ENCODE measurements around the gene DNMT3A.

DNMT3A gene

GRCh38 chr2:25324251-25324650 is 17.5 kb downstream of the DNMT3A start:
- DNase-seq, result no peak

GRCh38 chr2:25323610-25324189 is 18.0 kb downstream of the DNMT3A start:
- DNase-seq, result no peak

DNA sequence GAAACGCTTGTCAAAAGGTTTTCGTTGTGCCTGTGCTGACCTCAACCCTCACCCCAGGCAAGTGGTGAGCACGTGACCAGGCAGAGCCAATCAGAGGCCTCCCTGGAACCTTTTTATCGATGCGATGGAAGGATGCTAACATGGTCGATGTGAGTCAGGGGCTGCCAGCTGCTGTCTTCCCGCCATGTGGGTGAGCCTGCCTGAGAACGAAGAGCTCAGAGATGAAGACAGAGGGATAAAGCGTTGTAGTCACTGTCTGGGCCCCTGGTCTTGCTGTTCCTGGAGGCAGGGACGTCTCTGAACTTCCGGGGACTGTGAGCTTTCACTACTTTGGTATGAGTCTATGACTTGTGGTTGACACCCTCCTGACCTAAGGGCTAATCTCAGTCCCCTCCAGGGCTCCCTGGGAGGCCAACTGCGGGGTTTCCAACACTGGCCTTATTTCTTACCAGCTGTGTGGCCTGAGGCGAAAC is 18.6 kb downstream of the DNMT3A start:
- no peak for DNase-seq

DNA sequence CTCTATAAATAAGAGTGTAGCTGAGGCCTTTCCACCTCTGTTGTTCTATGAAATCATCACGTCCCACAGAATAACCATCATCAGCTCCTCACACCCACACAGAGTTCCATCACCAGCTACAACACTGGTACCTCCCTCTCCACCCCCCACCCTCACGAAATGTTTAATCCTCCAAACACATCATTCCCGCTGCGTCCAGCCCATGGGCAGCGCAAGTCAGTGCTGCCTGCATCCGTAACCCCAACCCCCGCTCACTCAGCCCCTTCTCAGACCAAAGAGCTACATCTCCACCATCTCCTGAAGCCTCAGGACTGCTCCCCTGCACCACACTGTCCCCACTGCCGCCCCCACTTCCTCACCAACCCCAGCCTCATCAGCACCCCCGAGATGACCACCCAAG is 19.4 kb downstream of the DNMT3A start:
- DNase-seq, result no peak

DNA sequence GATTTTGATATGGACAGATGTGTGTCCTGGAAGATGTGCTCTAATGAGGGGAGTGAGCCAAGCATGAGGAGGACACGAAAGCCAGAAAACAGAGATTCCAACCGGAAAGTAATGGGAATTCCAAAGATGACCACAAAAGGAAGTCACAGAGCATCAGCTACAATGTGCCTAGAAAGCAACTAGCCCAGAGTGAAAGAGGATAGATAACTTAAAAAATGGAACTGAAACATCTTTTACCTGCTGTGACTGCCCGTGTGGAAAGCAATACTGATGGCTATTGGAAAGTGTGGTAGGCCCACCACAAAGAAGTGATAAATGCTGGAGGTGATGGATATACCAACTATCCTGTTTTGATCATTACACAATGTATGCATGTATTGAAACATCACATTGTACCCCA is 21.6 kb downstream of the DNMT3A start:
- DNase-seq, result no peak

DNA sequence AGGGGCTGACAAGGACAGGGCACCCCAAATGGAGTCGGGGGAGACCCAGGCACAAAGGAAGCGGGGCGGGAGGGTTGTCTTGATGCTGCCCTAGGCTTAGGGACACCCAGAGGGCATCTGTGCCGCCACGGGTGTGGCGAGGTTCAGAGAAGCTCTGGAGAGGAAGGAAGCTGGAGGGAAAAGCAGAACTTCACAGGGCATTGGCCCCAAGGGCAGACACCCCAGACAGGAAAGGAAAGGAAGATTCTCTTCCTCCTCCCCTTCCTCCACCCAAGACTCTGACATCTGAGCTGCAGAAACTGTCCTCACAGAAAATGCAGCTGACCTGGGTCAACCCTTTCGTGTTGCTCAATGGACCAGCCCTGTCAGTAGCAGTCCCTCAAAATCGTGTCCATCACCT is 25.6 kb downstream of the DNMT3A start:
- no peak for DNase-seq

DNA sequence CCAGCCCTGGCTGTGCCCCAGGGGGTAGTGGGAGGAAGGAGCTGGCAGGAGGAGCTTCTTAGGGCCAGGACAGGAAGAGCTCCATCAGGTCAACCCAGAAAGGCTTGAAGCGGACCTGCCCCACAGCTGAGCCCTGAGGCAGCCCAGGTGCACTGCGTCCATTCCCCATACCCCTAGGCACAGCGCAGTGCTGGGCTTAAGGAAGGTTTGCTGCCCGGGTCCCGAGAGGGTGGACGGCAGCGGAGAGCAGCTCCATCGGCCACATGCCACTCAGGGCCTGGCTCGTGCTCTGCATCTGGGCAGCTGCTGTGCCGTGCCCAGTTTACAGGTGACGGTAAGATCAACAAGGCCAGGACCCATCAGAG is 26.4 kb downstream of the DNMT3A start:
- no peak for DNase-seq

DNA sequence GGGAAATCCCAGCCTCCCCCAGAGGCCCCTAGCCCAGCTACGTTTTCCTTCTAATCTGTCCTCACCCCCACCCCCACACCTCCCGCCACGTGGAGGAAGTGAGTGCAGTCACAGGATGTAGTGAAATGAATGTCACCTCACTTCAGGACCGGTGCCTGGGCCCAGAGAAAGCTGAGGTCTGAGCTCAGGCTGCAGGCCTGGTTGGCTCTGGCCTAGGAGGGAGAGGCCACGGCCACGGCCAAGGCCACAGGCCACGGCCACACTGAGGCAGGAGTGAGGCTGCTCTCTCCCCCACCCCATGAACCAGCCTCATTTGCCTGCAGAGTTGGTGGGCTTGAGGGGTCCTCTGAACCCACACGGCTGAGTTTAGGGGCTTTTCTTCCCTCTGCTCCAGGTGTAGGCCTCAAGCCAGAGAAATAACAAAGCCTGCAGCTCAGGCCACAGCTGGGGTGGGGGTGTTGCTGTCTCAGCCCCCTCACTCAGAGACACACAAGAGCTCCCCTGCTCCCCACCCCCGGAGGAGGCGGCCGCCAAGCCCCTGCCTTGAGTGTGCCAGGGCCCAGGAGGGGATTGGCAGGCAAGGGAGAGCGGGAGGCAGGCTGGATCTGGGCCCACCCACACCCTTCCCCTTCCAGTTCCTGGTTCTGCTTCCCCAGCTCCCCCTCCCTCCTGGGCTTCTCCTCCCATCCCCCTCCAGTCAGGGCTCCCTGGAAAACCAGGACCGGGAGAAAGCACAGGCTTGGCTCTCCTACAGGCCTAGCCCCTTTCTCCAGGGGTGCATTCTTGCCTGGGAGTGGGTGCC is 27.0 kb downstream of the DNMT3A start:
- no peak for DNase-seq

GRCh38 chr2:25313711-25314513 is 27.8 kb downstream of the DNMT3A start:
- no peak for DNase-seq

DNA sequence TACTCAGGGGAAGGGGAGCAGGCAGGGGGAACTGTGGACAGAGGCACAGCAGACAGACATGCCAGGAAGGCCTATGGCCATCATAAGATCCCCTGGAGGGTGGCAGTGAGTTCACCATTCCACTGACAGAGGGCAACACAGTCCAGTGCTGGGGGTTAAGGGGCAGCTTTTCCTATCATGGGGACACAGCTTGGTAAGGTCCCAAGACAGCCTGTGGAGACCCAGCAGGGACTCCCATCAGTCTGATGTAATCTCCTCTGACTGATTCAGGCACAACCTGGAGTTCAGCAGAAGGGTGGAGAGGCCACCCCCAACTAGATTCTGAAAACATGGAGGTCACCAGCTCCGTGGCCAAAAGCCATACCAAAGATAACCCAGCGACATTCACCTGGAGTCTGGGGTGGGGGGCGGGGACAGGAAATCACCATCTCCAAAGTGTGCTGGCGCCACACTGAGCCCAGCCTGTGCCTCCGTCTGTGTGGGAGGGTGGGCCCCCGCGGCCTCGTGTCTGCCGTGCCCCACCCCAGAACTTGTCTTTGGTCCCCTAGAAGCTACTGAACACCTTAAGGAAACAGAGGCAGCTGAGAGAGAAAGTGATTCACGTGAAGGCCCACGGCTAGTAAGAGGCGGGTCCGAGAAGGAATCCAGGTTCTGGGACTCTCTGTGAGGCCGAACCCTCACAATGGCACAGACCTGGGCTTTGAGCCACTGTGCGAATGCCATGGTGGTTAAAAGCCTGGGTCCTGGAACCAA is 28.6 kb downstream of the DNMT3A start:
- no peak for DNase-seq

GRCh38 chr2:25311865-25312575 is 29.7 kb downstream of the DNMT3A start:
- no peak for DNase-seq

DNA sequence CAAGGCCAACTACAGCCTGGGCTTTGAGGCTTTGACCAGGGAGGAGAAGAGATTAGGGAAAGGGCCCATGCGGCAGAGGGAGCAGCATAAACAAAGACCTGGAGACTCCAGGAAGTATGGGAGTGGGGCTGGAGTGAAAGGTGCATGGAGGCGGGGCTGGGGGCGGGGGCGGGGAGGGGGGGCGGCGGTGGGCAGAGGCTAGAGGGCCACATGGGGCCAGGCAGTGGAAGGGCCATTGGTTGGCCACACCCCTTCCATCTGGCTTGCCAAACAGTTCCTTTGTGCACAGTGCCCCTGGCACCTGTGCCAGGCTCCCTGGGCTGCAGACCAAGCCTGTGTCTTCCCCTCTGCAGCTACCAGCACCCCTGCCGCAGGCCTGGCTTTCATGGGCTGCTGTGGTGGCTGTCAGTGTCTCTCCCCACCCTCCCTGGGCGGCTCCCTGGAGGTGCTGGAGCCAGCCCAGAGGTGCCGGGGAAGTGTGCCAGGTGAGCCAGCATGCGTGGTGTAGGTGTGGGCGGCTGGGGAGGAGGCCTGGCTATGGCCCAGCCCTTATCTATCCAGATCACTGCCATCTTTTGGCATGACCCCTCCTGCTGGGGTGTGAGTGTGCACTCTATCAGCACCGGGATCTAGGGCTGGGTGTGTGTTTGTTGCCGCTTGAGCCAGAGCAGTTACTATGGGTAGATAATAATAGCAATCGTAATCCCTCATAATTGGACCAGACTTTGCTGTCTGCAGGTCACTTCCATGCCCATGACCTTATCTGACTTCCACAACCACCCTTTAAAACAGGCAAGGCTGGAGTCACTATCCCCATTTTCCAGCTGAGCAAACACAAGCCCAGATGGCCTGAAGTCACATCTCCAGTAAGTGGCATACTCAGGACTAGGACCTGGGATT is 30.5 kb downstream of the DNMT3A start:
- no peak for DNase-seq

DNA sequence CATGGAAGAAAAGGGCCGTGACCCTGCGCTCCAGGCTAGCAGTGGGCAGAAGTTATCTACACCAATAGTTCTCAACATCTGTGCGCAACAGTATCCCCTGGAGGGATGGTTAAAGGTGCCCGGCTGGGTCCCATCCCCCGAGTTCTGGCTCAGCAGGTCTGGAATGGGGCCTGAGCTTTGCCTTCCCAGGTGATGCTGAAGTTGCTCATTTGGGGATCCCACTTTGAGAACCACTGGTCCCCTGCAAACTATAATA is 31.1 kb downstream of the DNMT3A start:
- no peak for DNase-seq

DNA sequence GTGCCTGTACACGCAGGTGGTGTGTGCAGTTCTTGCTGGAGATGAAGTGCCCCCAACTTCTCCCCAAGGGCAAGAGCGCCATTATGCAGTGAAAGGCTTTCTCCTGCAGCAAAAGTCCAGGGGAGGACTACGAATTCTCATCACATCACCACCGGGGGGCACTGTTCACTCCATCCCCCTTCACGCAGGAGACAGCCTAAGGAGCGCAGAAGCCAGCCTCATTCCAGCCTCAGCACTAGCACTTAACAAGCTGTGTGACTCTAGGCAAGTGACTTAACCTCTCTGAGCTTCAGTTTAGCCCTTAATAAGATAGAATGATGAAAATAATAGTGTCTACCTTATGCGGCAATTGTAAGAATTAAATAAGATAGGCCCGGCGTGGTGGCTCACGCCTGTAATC is 32.3 kb downstream of the DNMT3A start:
- no peak for DNase-seq

- no peak for DNase-seq
Observed at GRCh38 chr2:25308599-25308998, 33.1 kb downstream of the DNMT3A start.

- DNase-seq, result no peak
Observed at GRCh38 chr2:25307949-25308557, 33.7 kb downstream of the DNMT3A start.

GRCh38 chr2:25306777-25307368 is 34.9 kb downstream of the DNMT3A start:
- DNase-seq, result no peak

DNA sequence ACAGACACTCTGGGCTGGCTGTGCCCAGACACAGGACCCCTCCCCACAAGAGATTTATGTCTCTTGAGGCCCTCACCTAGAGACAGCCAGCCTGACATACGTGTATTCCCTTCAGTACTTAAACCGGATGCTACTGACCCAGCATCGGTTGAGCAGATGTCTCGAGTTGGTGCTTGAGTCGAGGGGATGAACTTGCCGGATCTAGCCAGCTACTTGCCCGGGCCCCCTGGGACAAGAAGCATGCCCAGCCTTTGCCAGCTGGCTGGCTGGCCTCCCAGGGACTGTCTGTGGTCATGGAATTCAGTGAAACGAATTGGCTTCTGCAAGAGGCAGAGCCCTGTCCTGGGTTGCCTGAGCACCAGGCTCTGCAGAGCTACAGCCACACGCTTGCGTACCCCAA is 36.0 kb downstream of the DNMT3A start:
- DNase-seq, result no peak

GRCh38 chr2:25304826-25305596 is 36.7 kb downstream of the DNMT3A start:
- no peak for DNase-seq

DNA sequence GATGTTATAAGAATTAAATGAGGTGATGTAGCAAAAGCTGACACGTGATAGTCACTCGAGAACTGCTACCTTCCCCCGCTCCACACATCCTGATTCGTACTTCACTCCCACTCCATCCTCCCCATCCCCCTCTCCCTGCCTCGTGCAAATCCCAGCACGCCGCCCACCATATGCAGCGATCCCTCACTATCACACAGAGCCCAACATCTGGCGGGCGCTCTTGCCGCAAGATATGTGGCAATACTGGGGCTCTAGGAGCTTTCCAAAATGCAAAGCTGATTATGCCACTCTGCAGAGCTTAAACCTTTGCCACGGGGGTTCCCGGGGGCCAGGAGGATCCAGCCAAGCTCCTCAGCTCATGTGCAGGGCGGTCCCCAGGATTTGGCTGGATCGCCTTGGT is 37.4 kb downstream of the DNMT3A start:
- DNase-seq, result no peak
